SK-N-SH treated with all-trans-retinoic acid at 6 μM for 48 hours (cell line): Measurements from ENCODE around the gene CCDC178.

Experiments used
- ARNTL ChIP-seq: fragments of 450-650 bp; formaldehyde crosslinking; IDR thresholded peaks from 2 replicates; pipeline ENCODE4 v1.5.0; 2020; ENCODE audit warnings: low read depth, mild to moderate bottlenecking, moderate library complexity, borderline replicate concordance
- CREB5 ChIP-seq: fragments of 250-450 bp; sonication (Bioruptor Pico); IDR thresholded peaks from 2 replicates; pipeline ENCODE4 v1.5.1; 2020; ENCODE audit warnings: low read depth, mild to moderate bottlenecking, moderate library complexity
- GLIS3 ChIP-seq: fragments of 250-450 bp; sonication (Bioruptor Pico); IDR thresholded peaks from 2 replicates; pipeline ENCODE4 v1.5.0; 2020; ENCODE audit warnings: mild to moderate bottlenecking, moderate library complexity
- ISL1 ChIP-seq: fragments of 250-450 bp; sonication (Bioruptor Pico); IDR thresholded peaks from 2 replicates; pipeline ENCODE4 v2.1.2; 2022; ENCODE audit warnings: mild to moderate bottlenecking, moderate library complexity
- PATZ1 ChIP-seq: fragments of 250-450 bp; sonication (Bioruptor Pico); IDR thresholded peaks from 2 replicates; pipeline ENCODE4 v1.8.0; 2020; ENCODE audit warnings: mild to moderate bottlenecking, moderate library complexity, borderline replicate concordance
- POU6F1 ChIP-seq: fragments of 250-450 bp; sonication (Bioruptor Pico); IDR thresholded peaks from 2 replicates; pipeline ENCODE4 v1.8.0; 2021; ENCODE audit warnings: low read depth, mild to moderate bottlenecking, moderate library complexity, borderline replicate concordance
- RARB ChIP-seq: fragments of 250-450 bp; sonication (Bioruptor Pico); IDR thresholded peaks from 2 replicates; pipeline ENCODE4 v1.8.0; 2021; ENCODE audit warnings: mild to moderate bottlenecking, moderate library complexity
- SNAI2 ChIP-seq: fragments of 250-450 bp; sonication (Bioruptor Pico); IDR thresholded peaks from 2 replicates; pipeline ENCODE4 v1.5.0; 2020; ENCODE audit warnings: mild to moderate bottlenecking, moderate library complexity
- TOX ChIP-seq: fragments of 250-450 bp; sonication (Bioruptor Pico); IDR thresholded peaks from 2 replicates; pipeline ENCODE4 v1.8.0; 2021; ENCODE audit warnings: mild to moderate bottlenecking, moderate library complexity, borderline replicate concordance
- TSHZ2 ChIP-seq: fragments of 250-450 bp; sonication (Bioruptor Pico); IDR thresholded peaks from 2 replicates; pipeline ENCODE4 v1.5.0; 2020; ENCODE audit warnings: mild to moderate bottlenecking, moderate library complexity
- ZFP3 ChIP-seq: fragments of 250-450 bp; sonication (Bioruptor Pico); IDR thresholded peaks from 2 replicates; pipeline ENCODE4 v1.5.0; 2020; ENCODE audit warnings: mild to moderate bottlenecking, moderate library complexity
- ZFP30 ChIP-seq: fragments of 450-650 bp; formaldehyde crosslinking; IDR thresholded peaks from 2 replicates; pipeline ENCODE4 v1.5.0; 2022; ENCODE audit warnings: mild to moderate bottlenecking, moderate library complexity
- ZNF565 ChIP-seq: fragments of 450-650 bp; formaldehyde crosslinking; conservative IDR thresholded peaks from 2 replicates; pipeline ENCODE4 v1.5.0; 2020; ENCODE audit warnings: low read depth, mild to moderate bottlenecking, moderate library complexity
- ZNF8 ChIP-seq: fragments of 450-650 bp; formaldehyde crosslinking; IDR thresholded peaks from 2 replicates; pipeline ENCODE4 v1.5.0; 2020; ENCODE audit warnings: mild to moderate bottlenecking, moderate library complexity

- TF ChIP-seq ZNF565 (CRISPR knock-in tag) (no peak), PATZ1 (no peak), ZNF8 (CRISPR knock-in tag) (no peak), GLIS3 (CRISPR knock-in tag) (no peak), POU6F1 (no peak), ZFP30 (CRISPR knock-in tag) (no peak), ZFP3 (no peak), TSHZ2 (CRISPR knock-in tag) (no peak), ARNTL (CRISPR knock-in tag) (no peak), TOX (CRISPR knock-in tag) (no peak), CREB5 (CRISPR knock-in tag) (no peak), ISL1 (CRISPR knock-in tag) (no peak), RARB (no peak), SNAI2 (CRISPR knock-in tag) (no peak)
These were observed 201.2 kb downstream of the CCDC178 start for GRCh38 chr18:33239298-33239697.
